Activated CD4-positive, alpha-beta T cell treated with anti-CD3 and anti-CD28 coated beads, Interleukin-2, amount 50 U/mL, for 24 hours (primary cell): ENCODE data around the gene RIMS3.
"Not testable (repeated sequence)": the region's sequence is repeated elsewhere in the genome, so short reads cannot be mapped to it uniquely, and the experiment has no call there.

ENCODE experiments used
- DNase-seq, 2 donors: peaks; one replicate each; pipeline ENCODE4 v3.0.0-alpha.2; 2020; ENCODE audit warnings: low read depth in 1 of 2, low spot score in 1 of 2

The RIMS3 gene

GRCh38 chr1:40665335-40666171 lies at the start of gene RIMS3:
Gene RIMS3, minus strand, starts transcription at chr1:40665682. Its CDS starts 23,757 bp downstream, at chr1:40641925.
- peak; percentile 69 to 79 for DNase-seq

- DNase-seq: no peak
Observed at GRCh38 chr1:40712997-40713396, 47.5 kb upstream of the RIMS3 start.

GRCh38 chr1:40712405-40712944 lies 47.0 kb upstream of the RIMS3 start:
- DNase-seq: no peak

- no peak for DNase-seq
Observed at GRCh38 chr1:40711465-40712404, 46.3 kb upstream of the RIMS3 start.

- DNase-seq: no peak
Observed at GRCh38 chr1:40710581-40711315, 45.3 kb upstream of the RIMS3 start.

GRCh38 chr1:40709802-40710278 lies 44.4 kb upstream of the RIMS3 start:
- no peak for DNase-seq

GRCh38 chr1:40709100-40709801 lies 43.8 kb upstream of the RIMS3 start:
- peak; percentile 23 to 71 for DNase-seq

- DNase-seq: no peak
Observed at GRCh38 chr1:40708750-40709099, 43.2 kb upstream of the RIMS3 start.

GRCh38 chr1:40706626-40707025 lies 41.1 kb upstream of the RIMS3 start:
- no peak for DNase-seq

GRCh38 chr1:40704817-40705733 lies 39.6 kb upstream of the RIMS3 start:
- DNase-seq: no peak

- DNase-seq: no peak
Observed at GRCh38 chr1:40703316-40703715, 37.8 kb upstream of the RIMS3 start.

- DNase-seq: not testable (repeated sequence)
Observed at GRCh38 chr1:40702810-40703209, 37.3 kb upstream of the RIMS3 start.

GRCh38 chr1:40701684-40702083 lies 36.2 kb upstream of the RIMS3 start:
- no peak for DNase-seq

- DNase-seq: no peak
Observed at GRCh38 chr1:40699787-40700186, 34.3 kb upstream of the RIMS3 start.

GRCh38 chr1:40697436-40697835 lies 32.0 kb upstream of the RIMS3 start:
- DNase-seq: no peak

GRCh38 chr1:40696294-40696693 lies 30.8 kb upstream of the RIMS3 start:
- no peak for DNase-seq

- no peak for DNase-seq
Observed at GRCh38 chr1:40694353-40694874, 28.9 kb upstream of the RIMS3 start.

- no peak for DNase-seq
Observed at GRCh38 chr1:40693425-40693824, 27.9 kb upstream of the RIMS3 start.

- no peak for DNase-seq
Observed at GRCh38 chr1:40692429-40692895, 27.0 kb upstream of the RIMS3 start.
